ENCODE data around the gene TBX10.

Gene TBX10

DNA sequence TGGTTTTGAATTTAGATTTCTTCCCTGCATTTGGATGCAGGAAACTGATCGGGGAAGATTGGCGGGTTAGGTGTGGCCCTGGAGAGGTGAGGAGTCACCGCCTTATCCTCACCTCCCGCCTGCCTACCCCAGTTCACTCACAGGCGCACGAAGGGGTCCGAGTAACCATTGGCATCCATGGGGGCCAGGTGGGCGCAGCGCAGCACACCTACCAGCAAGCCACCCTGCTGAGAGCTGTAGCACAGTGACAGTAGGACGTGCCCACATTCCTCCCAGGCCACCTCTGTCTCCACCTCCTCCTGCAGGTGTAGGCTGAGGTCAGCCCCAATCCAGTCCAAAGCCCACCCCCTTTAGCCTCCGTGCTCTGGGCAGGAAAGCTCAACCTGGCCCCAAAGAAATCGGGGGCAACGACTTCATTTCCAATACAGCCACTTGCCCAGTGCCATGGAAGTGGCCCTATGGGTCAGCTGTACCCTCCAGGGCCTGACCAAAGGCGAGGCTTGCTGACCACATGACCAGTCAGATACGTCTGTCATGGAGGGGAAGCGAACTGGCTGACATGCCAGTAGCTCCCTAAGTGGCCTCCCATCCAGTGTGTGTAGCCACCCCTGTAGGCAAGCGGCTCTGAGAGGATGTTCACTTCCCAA is 26.1 kb downstream of the TBX10 start:
- TF ChIP-seq SUZ12 (IDR thresholded peaks at IDR 0.05; ENCODE audit: extremely low read depth, insufficient read depth, insufficient read length) (no peak), ZNF274 (IDR thresholded peaks at IDR 0.05; ENCODE audit: low read depth, low read length) (no peak), YY1 (IDR thresholded peaks at IDR 0.05; ENCODE audit: insufficient read depth, insufficient read length) (no peak)
- Histone ChIP-seq H3K9ac (ENCODE audit: insufficient read length, low read depth) (no peak overlapping the region), H3K9me3 (ENCODE audit: insufficient read depth, low read length) (no peaks in the 10 kb centered on the region), H3K4me3 (ENCODE audit: insufficient read length, low read depth) (no peak overlapping the region), H3K4me1 (ENCODE audit: insufficient read depth, insufficient read length) (peaks cover 35% of the 10 kb centered on the region), H3K36me3 (ENCODE audit: insufficient read depth, insufficient read length, low read length) (peaks cover 58% of the 10 kb centered on the region), H3K27me3 (ENCODE audit: insufficient read depth, insufficient read length) (no peaks in the 10 kb centered on the region)
- DNase-seq (ENCODE audit: low read depth, low spot score) = no peak

DNA sequence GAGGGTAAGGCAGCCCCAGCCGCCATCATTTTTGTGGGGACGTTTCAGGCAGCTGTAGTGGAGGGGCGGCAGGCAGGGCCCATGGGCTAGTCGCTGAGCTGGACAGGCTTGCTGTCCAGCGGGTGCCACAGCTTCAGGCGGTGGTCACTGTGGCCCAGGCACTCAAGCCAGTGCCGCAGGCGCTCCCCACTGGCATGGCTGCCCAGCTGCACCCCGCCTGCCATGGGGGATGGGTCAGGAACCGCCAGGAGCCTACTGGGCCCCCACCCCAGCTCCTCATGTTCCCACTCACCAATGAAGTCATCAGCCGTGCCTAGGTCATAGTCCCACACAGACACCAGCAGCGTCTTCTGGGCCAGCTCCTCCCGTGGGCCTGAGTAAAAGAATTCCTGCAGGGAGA is 26.8 kb downstream of the TBX10 start:
- no peak for DNase-seq (ENCODE audit: low read depth, low spot score)
- no peaks in the 10 kb centered on the region for H3K9me3 ChIP-seq (ENCODE audit: insufficient read depth, low read length)
- no peaks in the 10 kb centered on the region for H3K27me3 ChIP-seq (ENCODE audit: insufficient read depth, insufficient read length)
- H3K4me1 ChIP-seq (ENCODE audit: insufficient read depth, insufficient read length) = peaks cover 35% of the 10 kb centered on the region
- peaks cover 62% of the 10 kb centered on the region for H3K36me3 ChIP-seq (ENCODE audit: insufficient read depth, insufficient read length, low read length)
- no peak overlapping the region for H3K9ac ChIP-seq (ENCODE audit: insufficient read length, low read depth)
- TF ChIP-seq ZNF274 (IDR thresholded peaks at IDR 0.05; ENCODE audit: low read depth, low read length) (no peak), SUZ12 (IDR thresholded peaks at IDR 0.05; ENCODE audit: extremely low read depth, insufficient read depth, insufficient read length) (no peak), YY1 (IDR thresholded peaks at IDR 0.05; ENCODE audit: insufficient read depth, insufficient read length) (no peak)
- no peak overlapping the region for H3K4me3 ChIP-seq (ENCODE audit: insufficient read length, low read depth)

DNA sequence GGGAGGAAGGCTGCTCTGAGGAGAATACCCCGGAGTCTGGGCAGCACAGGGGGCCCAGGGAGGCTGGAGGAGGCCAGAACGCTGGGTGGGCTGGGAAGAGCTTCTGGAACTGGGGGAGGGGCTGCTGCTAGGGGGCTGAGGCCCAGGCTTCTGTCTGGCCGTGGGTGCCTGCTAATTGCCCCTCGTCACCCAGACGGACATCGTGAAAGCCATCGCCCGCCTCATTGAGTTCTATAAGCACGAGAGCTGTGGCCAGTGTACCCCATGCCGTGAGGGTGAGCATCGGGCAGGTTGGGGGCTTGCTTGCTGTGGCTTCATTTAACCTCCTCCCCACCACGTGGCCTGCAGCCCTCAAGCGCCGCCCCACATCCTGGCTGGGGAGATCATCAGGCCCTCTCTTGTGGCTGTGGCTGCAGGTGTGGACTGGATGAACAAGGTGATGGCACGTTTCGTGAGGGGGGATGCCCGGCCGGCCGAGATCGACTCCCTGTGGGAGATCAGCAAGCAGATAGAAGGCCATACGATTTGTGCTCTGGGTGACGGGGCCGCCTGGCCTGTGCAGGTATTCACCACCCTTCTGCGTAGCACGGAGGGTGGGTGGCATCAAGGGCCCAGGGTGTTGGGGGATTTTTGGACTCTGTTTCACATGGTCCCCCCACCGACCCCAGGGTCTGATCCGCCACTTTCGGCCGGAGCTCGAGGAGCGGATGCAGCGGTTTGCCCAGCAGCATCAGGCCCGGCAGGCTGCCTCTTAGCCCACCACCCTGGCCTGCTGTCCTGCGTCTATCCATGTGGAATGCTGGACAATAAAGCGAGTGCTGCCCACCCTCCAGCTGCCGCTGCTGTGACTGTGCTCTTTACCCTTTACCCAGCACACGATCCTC is 27.6 kb downstream of the TBX10 start:
- Histone ChIP-seq H3K4me3 (ENCODE audit: insufficient read length, low read depth) (no peak overlapping the region), H3K9me3 (ENCODE audit: insufficient read depth, low read length) (no peaks in the 10 kb centered on the region), H3K9ac (ENCODE audit: insufficient read length, low read depth) (no peak overlapping the region), H3K27me3 (ENCODE audit: insufficient read depth, insufficient read length) (no peaks in the 10 kb centered on the region), H3K4me1 (ENCODE audit: insufficient read depth, insufficient read length) (peaks cover 32% of the 10 kb centered on the region), H3K36me3 (ENCODE audit: insufficient read depth, insufficient read length, low read length) (peaks cover 62% of the 10 kb centered on the region)
- DNase-seq (ENCODE audit: low read depth, low spot score) = no peak
- TF ChIP-seq ZNF274 (IDR thresholded peaks at IDR 0.05; ENCODE audit: low read depth, low read length) = no peak
- no peak for TF ChIP-seq YY1 (IDR thresholded peaks at IDR 0.05; ENCODE audit: insufficient read depth, insufficient read length)
- no peak for TF ChIP-seq SUZ12 (IDR thresholded peaks at IDR 0.05; ENCODE audit: extremely low read depth, insufficient read depth, insufficient read length)

DNA sequence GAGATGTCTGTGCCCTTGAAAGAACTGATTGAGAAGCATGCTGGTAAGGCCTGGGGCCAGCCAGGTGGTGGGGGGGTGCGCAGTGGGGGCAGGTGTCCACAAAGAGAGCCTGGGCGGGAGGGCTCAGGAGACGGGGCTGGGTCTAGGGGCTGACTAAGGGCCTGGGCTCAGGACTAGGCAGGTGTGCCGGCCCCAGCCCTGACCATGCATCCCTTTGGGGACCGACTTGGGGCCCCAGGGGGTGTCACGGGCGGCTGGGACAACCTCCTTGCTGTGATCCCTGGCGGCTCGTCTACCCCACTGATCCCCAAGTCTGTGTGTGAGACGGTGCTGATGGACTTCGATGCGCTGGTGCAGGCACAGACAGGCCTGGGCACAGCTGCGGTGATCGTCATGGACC is 28.4 kb downstream of the TBX10 start:
- no peak for DNase-seq (ENCODE audit: low read depth, low spot score)
- no peak overlapping the region for H3K9ac ChIP-seq (ENCODE audit: insufficient read length, low read depth)
- peaks cover 62% of the 10 kb centered on the region for H3K36me3 ChIP-seq (ENCODE audit: insufficient read depth, insufficient read length, low read length)
- H3K4me1 ChIP-seq (ENCODE audit: insufficient read depth, insufficient read length) = peaks cover 26% of the 10 kb centered on the region
- no peak overlapping the region for H3K4me3 ChIP-seq (ENCODE audit: insufficient read length, low read depth)
- H3K9me3 ChIP-seq (ENCODE audit: insufficient read depth, low read length) = no peaks in the 10 kb centered on the region
- no peaks in the 10 kb centered on the region for H3K27me3 ChIP-seq (ENCODE audit: insufficient read depth, insufficient read length)
- TF ChIP-seq ZNF274 (IDR thresholded peaks at IDR 0.05; ENCODE audit: low read depth, low read length) (no peak), YY1 (IDR thresholded peaks at IDR 0.05; ENCODE audit: insufficient read depth, insufficient read length) (no peak), SUZ12 (IDR thresholded peaks at IDR 0.05; ENCODE audit: extremely low read depth, insufficient read depth, insufficient read length) (no peak)

DNA sequence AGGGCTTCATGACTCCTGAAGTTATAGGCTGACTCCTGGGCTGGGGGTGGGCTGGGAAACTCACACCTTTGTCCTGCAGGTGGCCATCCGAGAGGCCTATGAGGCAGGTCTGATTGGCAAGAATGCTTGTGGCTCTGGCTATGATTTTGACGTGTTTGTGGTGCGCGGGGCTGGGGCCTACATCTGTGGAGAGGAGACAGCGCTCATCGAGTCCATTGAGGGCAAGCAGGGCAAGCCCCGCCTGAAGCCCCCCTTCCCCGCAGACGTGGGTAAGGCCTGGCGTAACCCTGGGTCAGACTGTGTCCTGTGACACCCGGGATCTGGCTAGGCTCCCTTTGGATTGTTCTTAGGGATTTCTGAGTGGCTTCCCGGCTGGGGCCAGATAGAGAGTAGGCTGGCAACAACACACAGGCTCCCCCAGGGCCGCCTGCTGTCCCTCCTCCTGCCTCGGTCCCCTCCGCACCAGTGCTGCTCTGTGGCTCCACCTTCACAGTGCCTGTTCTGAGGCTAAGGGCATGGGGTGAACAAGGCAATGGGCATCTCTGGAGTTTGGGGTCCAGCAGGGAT is 29.2 kb downstream of the TBX10 start:
- TF ChIP-seq YY1 (IDR thresholded peaks at IDR 0.05; ENCODE audit: insufficient read depth, insufficient read length) = no peak
- no peak for TF ChIP-seq ZNF274 (IDR thresholded peaks at IDR 0.05; ENCODE audit: low read depth, low read length)
- TF ChIP-seq SUZ12 (IDR thresholded peaks at IDR 0.05; ENCODE audit: extremely low read depth, insufficient read depth, insufficient read length) = no peak
- peaks cover 26% of the 10 kb centered on the region for H3K4me1 ChIP-seq (ENCODE audit: insufficient read depth, insufficient read length)
- peaks cover 62% of the 10 kb centered on the region for H3K36me3 ChIP-seq (ENCODE audit: insufficient read depth, insufficient read length, low read length)
- DNase-seq (ENCODE audit: low read depth, low spot score) = no peak
- no peak overlapping the region for H3K4me3 ChIP-seq (ENCODE audit: insufficient read length, low read depth)
- no peaks in the 10 kb centered on the region for H3K27me3 ChIP-seq (ENCODE audit: insufficient read depth, insufficient read length)
- H3K9me3 ChIP-seq (ENCODE audit: insufficient read depth, low read length) = no peaks in the 10 kb centered on the region
- no peak overlapping the region for H3K9ac ChIP-seq (ENCODE audit: insufficient read length, low read depth)

DNA sequence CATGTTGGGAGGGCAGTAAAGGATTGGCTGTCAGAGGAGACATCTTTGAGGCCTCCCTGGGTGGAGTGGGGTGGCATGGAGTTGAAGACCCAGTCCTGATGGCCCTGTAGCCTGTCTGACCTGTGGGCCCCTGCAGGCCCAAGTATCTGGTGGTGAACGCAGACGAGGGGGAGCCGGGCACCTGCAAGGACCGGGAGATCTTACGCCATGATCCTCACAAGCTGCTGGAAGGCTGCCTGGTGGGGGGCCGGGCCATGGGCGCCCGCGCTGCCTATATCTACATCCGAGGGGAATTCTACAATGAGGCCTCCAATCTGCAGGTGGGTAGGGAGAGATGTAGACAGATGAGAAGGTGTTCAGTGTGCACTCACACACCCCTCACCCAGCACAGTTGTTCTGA is 30.2 kb downstream of the TBX10 start:
- H3K4me3 ChIP-seq (ENCODE audit: insufficient read length, low read depth) = no peak overlapping the region
- H3K27me3 ChIP-seq (ENCODE audit: insufficient read depth, insufficient read length) = no peaks in the 10 kb centered on the region
- H3K9ac ChIP-seq (ENCODE audit: insufficient read length, low read depth) = no peak overlapping the region
- no peak for DNase-seq (ENCODE audit: low read depth, low spot score)
- no peaks in the 10 kb centered on the region for H3K9me3 ChIP-seq (ENCODE audit: insufficient read depth, low read length)
- H3K36me3 ChIP-seq (ENCODE audit: insufficient read depth, insufficient read length, low read length) = peaks cover 58% of the 10 kb centered on the region
- TF ChIP-seq SUZ12 (IDR thresholded peaks at IDR 0.05; ENCODE audit: extremely low read depth, insufficient read depth, insufficient read length) (no peak), YY1 (IDR thresholded peaks at IDR 0.05; ENCODE audit: insufficient read depth, insufficient read length) (no peak), ZNF274 (IDR thresholded peaks at IDR 0.05; ENCODE audit: low read depth, low read length) (no peak)
- peaks cover 27% of the 10 kb centered on the region for H3K4me1 ChIP-seq (ENCODE audit: insufficient read depth, insufficient read length)

DNA sequence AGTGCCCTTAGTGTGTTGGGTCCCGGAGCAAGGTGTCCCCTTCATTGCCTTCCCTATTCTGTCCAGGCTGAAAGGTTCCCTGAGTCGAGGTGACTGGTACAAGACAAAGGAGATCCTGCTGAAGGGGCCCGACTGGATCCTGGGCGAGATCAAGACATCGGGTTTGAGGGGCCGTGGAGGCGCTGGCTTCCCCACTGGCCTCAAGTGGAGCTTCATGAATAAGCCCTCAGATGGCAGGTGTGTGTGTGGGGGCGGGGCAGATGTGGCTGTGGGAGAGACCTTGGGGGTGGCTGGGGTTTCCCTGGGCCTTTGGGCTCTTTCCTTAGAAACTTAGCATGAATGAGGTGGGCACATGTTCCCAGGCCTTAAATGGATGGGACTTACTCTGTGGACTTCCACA is 31.1 kb downstream of the TBX10 start:
- Histone ChIP-seq H3K9me3 (ENCODE audit: insufficient read depth, low read length) (no peaks in the 10 kb centered on the region), H3K27me3 (ENCODE audit: insufficient read depth, insufficient read length) (no peaks in the 10 kb centered on the region), H3K4me1 (ENCODE audit: insufficient read depth, insufficient read length) (peaks cover 21% of the 10 kb centered on the region), H3K4me3 (ENCODE audit: insufficient read length, low read depth) (no peak overlapping the region), H3K9ac (ENCODE audit: insufficient read length, low read depth) (no peak overlapping the region), H3K36me3 (ENCODE audit: insufficient read depth, insufficient read length, low read length) (peaks cover 55% of the 10 kb centered on the region)
- no peak for TF ChIP-seq SUZ12 (IDR thresholded peaks at IDR 0.05; ENCODE audit: extremely low read depth, insufficient read depth, insufficient read length)
- no peak for TF ChIP-seq ZNF274 (IDR thresholded peaks at IDR 0.05; ENCODE audit: low read depth, low read length)
- no peak for TF ChIP-seq YY1 (IDR thresholded peaks at IDR 0.05; ENCODE audit: insufficient read depth, insufficient read length)
- no peak for DNase-seq (ENCODE audit: low read depth, low spot score)

Measured in NT2/D1 (cell line).